GM12892 (cell line): Measurements from ENCODE around the gene RPS6KC1.

Experiments used
- POLR2A ChIP-seq: IDR thresholded peaks from 2 replicates; pipeline ENCODE4 v1.6.1; 2011; ENCODE audit warnings: low read depth, low read length, control low read depth
- POLR2AphosphoS5 ChIP-seq: IDR thresholded peaks from 2 replicates; pipeline ENCODE4 v1.6.1; 2011; ENCODE audit warnings: low read depth, low read length, control low read depth
- TAF1 ChIP-seq: IDR thresholded peaks from 2 replicates; pipeline ENCODE4 v1.6.1; 2011; ENCODE audit warnings: low read depth, mild to moderate bottlenecking, control low read depth, low read length, borderline replicate concordance

- TF ChIP-seq POLR2A (no peak), POLR2AphosphoS5 (no peak), TAF1 (no peak)
Measured at GRCh38 chr1:213138892-213139291, 87.9 kb downstream of the RPS6KC1 start.
